Upper lobe of right lung (tissue), 1 donor: Measurements from ENCODE around the gene AMMECR1. TPM values are rescaled to one million over a fixed set of nuclear protein-coding genes. Genes with fewer than 3 reads are reported as not detected.
"Not testable (repeated sequence)": the region's sequence is repeated elsewhere in the genome, so short reads cannot be mapped to it uniquely, and the experiment has no call there.

Source experiments
- ATAC-seq: fragments of 200-7000 bp; cut with Tn5 transposase; one replicate; pipeline ENCODE4 v1.9.1; 2020; ENCODE audit warnings: mild to moderate bottlenecking, moderate library complexity
- DNase-seq: peaks from one replicate; pipeline ENCODE4 v3.0.0-alpha.2; 2020
- H3K27ac ChIP-seq: fragments of 200-600 bp; one replicate; pipeline ENCODE4 v1.8.0; 2022
- H3K27me3 ChIP-seq: fragments of 200-600 bp; one replicate; pipeline ENCODE4 v1.8.0; 2022; ENCODE audit warnings: mild to moderate bottlenecking
- H3K36me3 ChIP-seq: fragments of 200-600 bp; one replicate; pipeline ENCODE4 v1.8.0; 2022
- H3K4me1 ChIP-seq: fragments of 200-600 bp; one replicate; pipeline ENCODE4 v1.8.0; 2022
- H3K4me3 ChIP-seq: fragments of 200-600 bp; one replicate; pipeline ENCODE4 v1.8.0; 2022; ENCODE audit warnings: mild to moderate bottlenecking
- H3K9me3 ChIP-seq: fragments of 200-600 bp; one replicate; pipeline ENCODE4 v1.8.0; 2022
- intact Hi-C: fragments of 100-400 bp; cut with DNase I; formaldehyde crosslinking; loops from one replicate; pipeline ENCODE4 v1.11.0; 2022
- total RNA-seq: library from RNA; stranded (reverse); fragmentation: NEBNext Ultra II Directional; extraction: Animal tissue kit (Norgen Biotek cat#: 25700); gene quantifications from one replicate; pipeline ENCODE4 v1.2.1, GENCODE V29; 2021
- TF ChIP-seq, protein P1 (sequence below): fragments of 200-600 bp; IDR thresholded peaks from one replicate; pipeline ENCODE4 v1.8.0; 2022; ENCODE audit warnings: antibody characterized with exemption
- donor health status: DM: no; HTN: yes; CAD: no; lungs with severe emphysema.

The AMMECR1 gene
- total RNA-seq, 1 donor from 2014 or later, result 6.1 TPM

DNA sequence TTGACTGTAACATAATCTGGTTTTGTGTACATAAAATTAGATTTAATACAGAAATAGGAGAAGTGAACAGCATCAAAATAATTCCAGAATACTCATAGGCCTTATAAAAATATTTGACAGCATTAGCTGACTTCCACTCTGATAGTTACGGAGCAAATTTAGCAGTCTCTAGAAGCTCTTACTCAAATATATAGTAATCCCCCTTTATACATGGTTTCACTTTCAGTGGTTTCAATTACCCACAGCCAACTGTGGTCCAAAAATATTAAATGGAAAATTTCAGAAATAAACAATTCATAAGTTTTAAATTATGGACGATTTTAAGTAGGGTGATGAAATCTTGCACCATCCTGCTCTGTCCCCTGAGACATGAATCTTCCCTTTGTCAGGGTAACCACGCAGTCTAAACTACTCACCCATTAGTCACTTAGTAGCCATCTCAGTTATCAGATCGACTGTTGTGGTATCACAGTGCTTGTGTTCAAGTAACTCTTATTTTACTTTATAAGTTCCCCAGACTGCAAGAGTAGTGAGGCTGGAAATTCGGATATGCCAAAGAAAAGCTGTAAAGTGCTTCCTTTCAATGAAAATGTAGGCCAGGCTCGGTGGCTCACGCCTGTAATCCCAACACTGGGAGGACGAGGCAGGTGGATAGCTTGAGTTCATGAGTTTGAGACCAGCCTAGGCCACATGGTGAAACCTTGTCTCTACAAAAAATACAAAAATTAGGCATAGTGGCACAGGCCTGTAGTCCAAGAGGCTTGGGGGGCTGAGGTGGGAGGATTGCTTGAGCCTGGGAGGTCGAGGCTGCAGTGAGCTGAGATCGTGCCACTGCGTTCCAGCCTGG lies 23.5 kb upstream of the AMMECR1 start:
- no peak for ATAC-seq
- Histone ChIP-seq H3K4me1 (no peaks in the 10 kb centered on the region), H3K27ac (no peak overlapping the region), H3K27me3 (no peaks in the 10 kb centered on the region), H3K36me3 (no peaks in the 10 kb centered on the region), H3K4me3 (no peak overlapping the region), H3K9me3 (no peaks in the 10 kb centered on the region)
- TF ChIP-seq, protein P1, sequence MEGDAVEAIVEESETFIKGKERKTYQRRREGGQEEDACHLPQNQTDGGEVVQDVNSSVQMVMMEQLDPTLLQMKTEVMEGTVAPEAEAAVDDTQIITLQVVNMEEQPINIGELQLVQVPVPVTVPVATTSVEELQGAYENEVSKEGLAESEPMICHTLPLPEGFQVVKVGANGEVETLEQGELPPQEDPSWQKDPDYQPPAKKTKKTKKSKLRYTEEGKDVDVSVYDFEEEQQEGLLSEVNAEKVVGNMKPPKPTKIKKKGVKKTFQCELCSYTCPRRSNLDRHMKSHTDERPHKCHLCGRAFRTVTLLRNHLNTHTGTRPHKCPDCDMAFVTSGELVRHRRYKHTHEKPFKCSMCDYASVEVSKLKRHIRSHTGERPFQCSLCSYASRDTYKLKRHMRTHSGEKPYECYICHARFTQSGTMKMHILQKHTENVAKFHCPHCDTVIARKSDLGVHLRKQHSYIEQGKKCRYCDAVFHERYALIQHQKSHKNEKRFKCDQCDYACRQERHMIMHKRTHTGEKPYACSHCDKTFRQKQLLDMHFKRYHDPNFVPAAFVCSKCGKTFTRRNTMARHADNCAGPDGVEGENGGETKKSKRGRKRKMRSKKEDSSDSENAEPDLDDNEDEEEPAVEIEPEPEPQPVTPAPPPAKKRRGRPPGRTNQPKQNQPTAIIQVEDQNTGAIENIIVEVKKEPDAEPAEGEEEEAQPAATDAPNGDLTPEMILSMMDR, result no peak
- intact Hi-C loops, result no loop called here
- no peak for DNase-seq

GRCh38 chrX:110338935-110339334 lies 21.1 kb upstream of the AMMECR1 start:
- Histone ChIP-seq H3K4me1 (no peaks in the 10 kb centered on the region), H3K27me3 (no peaks in the 10 kb centered on the region), H3K27ac (no peak overlapping the region), H3K36me3 (no peaks in the 10 kb centered on the region), H3K4me3 (no peak overlapping the region), H3K9me3 (no peaks in the 10 kb centered on the region)
- TF ChIP-seq, protein P1, result no peak
- ATAC-seq, result peak; percentile 52
- DNase-seq, result no peak
- intact Hi-C loops, result no loop called here

- H3K4me1 ChIP-seq, intact Hi-C loops, DNase-seq, H3K4me3 ChIP-seq, H3K36me3 ChIP-seq, H3K9me3 ChIP-seq, H3K27ac ChIP-seq, ATAC-seq, H3K27me3 ChIP-seq: not testable (repeated sequence)
Observed at GRCh38 chrX:110333458-110333857, 15.6 kb upstream of the AMMECR1 start.

DNA sequence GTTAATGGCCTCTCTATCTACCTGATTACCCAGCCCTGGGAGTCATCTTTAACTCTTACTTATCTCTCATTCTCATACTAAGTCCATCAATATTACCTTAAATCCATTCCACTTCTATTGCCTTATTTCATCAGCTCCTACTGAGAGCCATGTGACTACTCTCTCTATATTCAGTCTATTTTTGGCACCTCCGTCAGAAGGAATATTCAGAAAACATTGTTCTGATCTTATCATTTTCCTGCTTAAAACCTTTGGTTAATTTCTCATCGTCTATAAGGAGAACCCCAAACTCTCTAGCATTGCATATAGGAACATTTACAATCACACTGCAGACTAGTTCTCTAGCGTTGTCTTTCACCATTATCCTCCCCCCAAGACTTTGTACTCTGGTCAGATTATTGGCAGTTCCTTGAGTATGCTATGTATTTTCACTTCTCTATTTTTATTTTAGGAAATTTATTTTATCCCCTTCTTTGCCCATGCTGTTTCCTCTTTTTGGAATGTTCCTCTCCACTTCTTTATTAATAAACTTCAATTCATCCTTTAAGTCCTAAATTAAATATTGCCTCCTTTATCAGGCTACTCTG lies 13.7 kb upstream of the AMMECR1 start:
- no peak overlapping the region for H3K4me3 ChIP-seq
- H3K27ac ChIP-seq, result no peak overlapping the region
- H3K36me3 ChIP-seq, result no peaks in the 10 kb centered on the region
- no peaks in the 10 kb centered on the region for H3K4me1 ChIP-seq
- no peak for DNase-seq
- TF ChIP-seq, protein P1, result no peak
- no peaks in the 10 kb centered on the region for H3K27me3 ChIP-seq
- ATAC-seq, result no peak
- intact Hi-C loops, result no loop called here
- no peaks in the 10 kb centered on the region for H3K9me3 ChIP-seq

- H3K36me3 ChIP-seq, ATAC-seq, H3K27me3 ChIP-seq, H3K27ac ChIP-seq, DNase-seq, H3K4me3 ChIP-seq, H3K9me3 ChIP-seq, H3K4me1 ChIP-seq, intact Hi-C loops: not testable (repeated sequence)
Observed at GRCh38 chrX:110328613-110329012, 10.7 kb upstream of the AMMECR1 start.

- no peak overlapping the region for H3K4me3 ChIP-seq
- ATAC-seq (no peak), DNase-seq (no peak)
- no peaks in the 10 kb centered on the region for H3K4me1 ChIP-seq
- no peaks in the 10 kb centered on the region for H3K27me3 ChIP-seq
- no peak overlapping the region for H3K27ac ChIP-seq
- TF ChIP-seq, protein P1, result no peak
- intact Hi-C loops, result no loop called here
- no peaks in the 10 kb centered on the region for H3K9me3 ChIP-seq
- no peaks in the 10 kb centered on the region for H3K36me3 ChIP-seq
Observed at GRCh38 chrX:110327336-110327735, 9.5 kb upstream of the AMMECR1 start.
